Vagina (tissue), 2 donors: ENCODE measurements around the gene ZBTB20. TPM values are rescaled to one million over a fixed set of nuclear protein-coding genes. Genes with fewer than 3 reads are reported as not detected.

ENCODE experiments used
- DNase-seq, 2 donors: peaks; one replicate each; pipeline ENCODE4 v3.0.0-alpha.2; 2017; ENCODE audit errors: extremely low spot score in 2 of 2
- H3K27ac ChIP-seq: fragments of 200-600 bp; sonication (generic); one replicate; pipeline ENCODE4 v1.5.1; 2019
- H3K27me3 ChIP-seq: fragments of 200-600 bp; sonication (generic); one replicate; pipeline ENCODE4 v1.5.1; 2019
- H3K36me3 ChIP-seq, 2 donors: fragments of 200-600 bp; sonication (generic); one replicate each; pipeline ENCODE4 v1.5.1; 2017 to 2019
- H3K4me1 ChIP-seq: fragments of 200-600 bp; sonication (generic); one replicate; pipeline ENCODE4 v1.5.1; 2019
- H3K4me3 ChIP-seq, 2 donors: fragments of 200-600 bp; sonication (generic); 1 replicate in 1 of 2; 2 replicates in 1 of 2; pipeline ENCODE4 v1.5.1; 2016 to 2019
- H3K9me3 ChIP-seq: fragments of 200-600 bp; sonication (generic); one replicate; pipeline ENCODE4 v1.5.1; 2019
- POLR2A ChIP-seq, 2 donors: fragments of 450-650 bp; IDR thresholded peaks; one replicate each; pipeline ENCODE4 v1.6.1; 2017; ENCODE audit warnings: antibody characterized with exemption in 2 of 2, mild to moderate bottlenecking in 2 of 2, moderate library complexity in 2 of 2
- POLR2AphosphoS5 ChIP-seq, 2 donors: sonication (generic); formaldehyde crosslinking; IDR thresholded peaks; one replicate each; pipeline ENCODE4 v1.9.0; 2017; ENCODE audit warnings: antibody characterized with exemption in 2 of 2, mild to moderate bottlenecking in 2 of 2, low read depth in 1 of 2; ENCODE audit not compliant: insufficient read depth in 1 of 2
- intact Hi-C: fragments of 100-400 bp; cut with DNase I; formaldehyde crosslinking; loops from one replicate; pipeline ENCODE4 v1.15.1; 2023
- total RNA-seq: library from RNA; depleted of rRNA; stranded (reverse); fragments of >200 nt; gene quantifications from one replicate; pipeline ENCODE4 v1.2.3, GENCODE V29; 2016
- TF ChIP-seq, protein P1 (sequence below), 3 experiments: fragments of 450-650 bp in 2 of 3; fragments of 200-600 bp in 1 of 3; sonication (generic) in 1 of 3; IDR thresholded peaks; one replicate each; pipeline ENCODE4 v1.5.1; 2017 to 2019; ENCODE audit warnings: antibody characterized with exemption in 3 of 3, mild to moderate bottlenecking in 2 of 3, moderate library complexity in 2 of 3

Gene ZBTB20
- total RNA-seq, 1 donor from 2014 or later: 64.8 TPM

DNA sequence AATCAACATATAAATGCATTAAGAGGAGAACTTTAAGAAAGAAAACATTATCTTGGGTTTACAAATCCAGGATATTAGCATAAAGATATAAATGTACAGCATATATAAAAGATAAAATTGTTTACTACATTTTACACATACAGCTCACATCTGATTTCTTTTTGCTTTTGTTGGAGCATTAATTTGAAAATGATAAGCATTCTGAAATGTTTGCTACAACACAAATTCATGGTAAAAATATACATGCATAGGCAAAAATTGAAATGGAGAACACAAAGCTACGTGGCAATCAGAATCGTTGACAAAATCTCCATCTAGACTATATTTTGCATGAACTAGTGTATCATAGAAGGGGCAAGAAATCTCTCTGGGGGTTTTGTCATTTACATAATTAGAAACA lies 694.2 kb downstream of the ZBTB20 start:
- intact Hi-C loops: no loop called here
- Histone ChIP-seq H3K9me3 (no peaks in the 10 kb centered on the region), H3K36me3 (no peaks in the 10 kb centered on the region), H3K27ac (peak overlapping the region; percentile 79), H3K27me3 (no peaks in the 10 kb centered on the region), H3K4me1 (peaks cover 15% of the 10 kb centered on the region), H3K4me3 (no peak overlapping the region)
- TF ChIP-seq POLR2A (IDR thresholded peaks at IDR 0.05) (no peak), POLR2AphosphoS5 (IDR thresholded peaks at IDR 0.05; ENCODE audit: insufficient read depth in 1 of 2, low read depth in 1 of 2) (no peak)
- TF ChIP-seq, protein P1, sequence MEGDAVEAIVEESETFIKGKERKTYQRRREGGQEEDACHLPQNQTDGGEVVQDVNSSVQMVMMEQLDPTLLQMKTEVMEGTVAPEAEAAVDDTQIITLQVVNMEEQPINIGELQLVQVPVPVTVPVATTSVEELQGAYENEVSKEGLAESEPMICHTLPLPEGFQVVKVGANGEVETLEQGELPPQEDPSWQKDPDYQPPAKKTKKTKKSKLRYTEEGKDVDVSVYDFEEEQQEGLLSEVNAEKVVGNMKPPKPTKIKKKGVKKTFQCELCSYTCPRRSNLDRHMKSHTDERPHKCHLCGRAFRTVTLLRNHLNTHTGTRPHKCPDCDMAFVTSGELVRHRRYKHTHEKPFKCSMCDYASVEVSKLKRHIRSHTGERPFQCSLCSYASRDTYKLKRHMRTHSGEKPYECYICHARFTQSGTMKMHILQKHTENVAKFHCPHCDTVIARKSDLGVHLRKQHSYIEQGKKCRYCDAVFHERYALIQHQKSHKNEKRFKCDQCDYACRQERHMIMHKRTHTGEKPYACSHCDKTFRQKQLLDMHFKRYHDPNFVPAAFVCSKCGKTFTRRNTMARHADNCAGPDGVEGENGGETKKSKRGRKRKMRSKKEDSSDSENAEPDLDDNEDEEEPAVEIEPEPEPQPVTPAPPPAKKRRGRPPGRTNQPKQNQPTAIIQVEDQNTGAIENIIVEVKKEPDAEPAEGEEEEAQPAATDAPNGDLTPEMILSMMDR (IDR thresholded peaks at IDR 0.05): no peak
- DNase-seq: no peak

DNA sequence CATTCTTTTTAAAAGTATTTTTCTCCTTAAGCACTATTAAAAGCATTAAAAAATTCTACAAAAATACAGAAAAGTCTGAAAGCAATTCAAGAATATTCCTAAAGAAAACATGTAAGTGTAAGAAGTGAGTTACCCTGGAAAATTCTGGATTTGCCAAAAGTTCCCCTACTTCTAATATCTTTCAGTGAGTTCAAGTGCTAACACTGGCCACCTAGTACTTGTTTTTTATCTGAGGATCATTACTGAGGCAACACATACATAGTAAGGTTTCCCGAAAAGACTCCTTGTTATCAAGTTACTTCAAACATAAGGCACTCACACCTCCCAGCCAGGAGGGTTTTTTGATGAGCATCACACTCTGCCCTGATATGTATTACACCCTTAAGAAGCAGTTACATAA lies 694.8 kb downstream of the ZBTB20 start:
- TF ChIP-seq, protein P1 (IDR thresholded peaks at IDR 0.05): no peak
- TF ChIP-seq POLR2AphosphoS5 (IDR thresholded peaks at IDR 0.05; ENCODE audit: insufficient read depth in 1 of 2, low read depth in 1 of 2) (no peak), POLR2A (IDR thresholded peaks at IDR 0.05) (no peak)
- H3K27me3 ChIP-seq: no peaks in the 10 kb centered on the region
- DNase-seq: no peak
- H3K9me3 ChIP-seq: no peaks in the 10 kb centered on the region
- intact Hi-C loops: no loop called here
- H3K4me3 ChIP-seq: peak overlapping the region in 1 of 2 donors; percentile 17
- peaks cover 17% of the 10 kb centered on the region for H3K4me1 ChIP-seq
- peak overlapping the region; percentile 79 for H3K27ac ChIP-seq
- H3K36me3 ChIP-seq: no peaks in the 10 kb centered on the region

DNA sequence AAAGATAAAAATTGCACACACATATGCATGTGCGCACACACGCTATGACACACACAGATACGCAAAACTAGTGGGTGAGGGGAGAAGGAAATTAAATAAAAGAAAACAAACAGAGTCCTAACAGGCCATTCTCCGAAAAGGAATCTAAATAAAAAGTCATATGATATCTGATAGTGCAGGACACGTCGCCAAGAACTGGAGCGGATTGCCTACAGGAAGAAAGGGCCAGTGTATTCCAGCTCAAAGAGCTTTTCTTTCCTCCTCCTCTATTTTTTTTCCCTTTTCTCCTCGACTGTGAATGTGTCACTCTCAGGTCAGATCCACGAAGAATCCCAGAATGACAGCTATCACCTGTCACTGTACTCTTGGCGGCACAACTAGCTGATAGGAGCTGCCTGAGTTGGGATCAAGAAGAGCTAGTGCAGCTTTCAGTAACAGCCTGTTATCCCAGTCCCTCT lies 695.5 kb downstream of the ZBTB20 start:
- no peaks in the 10 kb centered on the region for H3K36me3 ChIP-seq
- DNase-seq: no peak
- peak overlapping the region; percentile 79 for H3K27ac ChIP-seq
- peaks cover 23% of the 10 kb centered on the region for H3K4me1 ChIP-seq
- H3K9me3 ChIP-seq: no peaks in the 10 kb centered on the region
- no peaks in the 10 kb centered on the region for H3K27me3 ChIP-seq
- TF ChIP-seq, protein P1 (IDR thresholded peaks at IDR 0.05): no peak
- TF ChIP-seq POLR2AphosphoS5 (IDR thresholded peaks at IDR 0.05; ENCODE audit: insufficient read depth in 1 of 2, low read depth in 1 of 2) (no peak), POLR2A (IDR thresholded peaks at IDR 0.05) (no peak)
- peak overlapping the region; percentile 2 to 17 for H3K4me3 ChIP-seq
- intact Hi-C loops: no loop called here

DNA sequence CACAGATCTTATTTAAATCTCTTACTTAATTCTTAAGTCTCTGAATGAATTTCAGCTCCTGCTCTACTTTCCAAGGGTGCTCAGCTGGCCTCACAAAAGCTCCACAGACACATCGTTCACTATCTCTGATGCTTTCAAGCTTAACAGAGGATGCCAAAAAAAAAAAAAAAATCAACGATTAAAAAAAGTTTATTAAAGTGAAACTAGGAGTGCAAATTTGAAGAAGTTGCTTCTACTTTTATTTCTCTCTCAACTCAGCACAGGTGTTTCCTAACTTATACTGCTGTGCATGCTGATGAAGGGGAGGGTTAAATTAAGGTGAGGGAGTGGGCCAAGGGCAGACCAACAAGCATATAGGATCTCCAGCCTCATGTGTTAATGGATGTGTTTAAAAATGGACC lies 696.0 kb downstream of the ZBTB20 start:
- Histone ChIP-seq H3K4me1 (peaks cover 29% of the 10 kb centered on the region), H3K36me3 (no peaks in the 10 kb centered on the region), H3K9me3 (no peaks in the 10 kb centered on the region), H3K27me3 (no peaks in the 10 kb centered on the region), H3K27ac (peak overlapping the region; percentile 79), H3K4me3 (peak overlapping the region; percentile 2 to 17)
- no peak for DNase-seq
- intact Hi-C loops: no loop called here
- no peak for TF ChIP-seq POLR2A (IDR thresholded peaks at IDR 0.05)
- TF ChIP-seq POLR2AphosphoS5 (IDR thresholded peaks at IDR 0.05; ENCODE audit: insufficient read depth in 1 of 2, low read depth in 1 of 2): no peak

DNA sequence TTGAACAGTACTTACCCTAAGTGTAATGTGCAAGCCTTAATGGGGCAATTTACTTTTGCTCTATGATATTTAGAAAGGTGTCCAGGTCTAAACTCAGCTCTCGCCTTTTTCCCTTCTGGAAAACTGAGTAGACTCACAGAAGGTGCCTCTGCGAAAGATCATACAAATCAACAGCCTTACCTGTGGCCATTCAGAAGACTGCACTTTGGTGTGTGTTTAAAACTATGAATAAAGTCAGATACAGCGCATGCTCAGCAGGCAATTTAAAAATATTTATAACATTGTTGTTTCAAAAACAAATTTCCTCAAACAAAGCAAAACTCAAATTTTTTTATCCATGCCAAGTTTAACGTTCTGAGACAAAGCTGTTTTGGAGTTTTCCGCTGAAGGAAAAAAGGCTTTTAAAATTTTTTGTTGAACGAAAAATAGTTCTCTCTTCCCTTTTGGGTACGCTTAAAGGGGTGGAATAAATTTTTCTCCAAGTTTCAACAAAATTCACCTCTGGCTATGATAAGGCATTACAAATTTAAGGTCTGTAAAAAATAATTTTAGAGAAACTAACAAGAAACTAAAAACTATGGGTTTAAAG lies 697.0 kb downstream of the ZBTB20 start:
- no peak for DNase-seq
- Histone ChIP-seq H3K9me3 (no peaks in the 10 kb centered on the region), H3K36me3 (no peaks in the 10 kb centered on the region), H3K4me1 (peaks cover 30% of the 10 kb centered on the region), H3K27me3 (no peaks in the 10 kb centered on the region), H3K27ac (peak overlapping the region; percentile 79), H3K4me3 (peak overlapping the region in 1 of 2 donors; percentile 25)
- intact Hi-C loops: no loop called here
- TF ChIP-seq POLR2AphosphoS5 (IDR thresholded peaks at IDR 0.05; ENCODE audit: insufficient read depth in 1 of 2, low read depth in 1 of 2) (no peak), POLR2A (IDR thresholded peaks at IDR 0.05) (no peak)
- TF ChIP-seq, protein P1 (IDR thresholded peaks at IDR 0.05): no peak
